GM12878 (cell line): ENCODE data around the gene GOLPH3.

ENCODE experiments used
- BHLHE40 ChIP-seq, 2 experiments: fragments of 450-650 bp in 1 of 2; IDR thresholded peaks; 2 replicates each; pipeline ENCODE4 v1.6.1; 2011 to 2017; ENCODE audit warnings: low read depth in 2 of 2, borderline replicate concordance in 1 of 2, improper control_type of control experiment in 1 of 2, low read length in 1 of 2, mild to moderate bottlenecking in 1 of 2
- BRCA1 ChIP-seq: IDR thresholded peaks from 2 replicates; pipeline ENCODE4 v1.6.1; 2011; ENCODE audit warnings: low read depth, low read length, improper control_type of control experiment
- CBX3 ChIP-seq: fragments of 200-600 bp; sonication (generic); IDR thresholded peaks from 2 replicates; pipeline ENCODE4 v1.6.1; 2016; ENCODE audit warnings: low read depth, borderline replicate concordance
- EGR1 ChIP-seq, 2 experiments: IDR thresholded peaks; 1 replicate in 1 of 2; 2 replicates in 1 of 2; pipeline ENCODE4 v1.6.1; 2011 to 2012; ENCODE audit warnings: low read depth in 2 of 2, low read length in 2 of 2, borderline replicate concordance in 1 of 2, mild to moderate bottlenecking in 1 of 2, moderate library complexity in 1 of 2
- EP300 ChIP-seq, 2 experiments: fragments of 150-350 bp in 1 of 2; IDR thresholded peaks; 2 replicates each; pipeline ENCODE4 v1.6.1; 2011 to 2012; ENCODE audit warnings: low read depth in 2 of 2, low read length in 2 of 2, borderline replicate concordance in 1 of 2, improper control_type of control experiment in 1 of 2, inconsistent platforms in 1 of 2; ENCODE audit not compliant: control insufficient read depth in 1 of 2
- NFYB ChIP-seq: IDR thresholded peaks from 2 replicates; pipeline ENCODE4 v1.6.1; 2011; ENCODE audit warnings: low read depth, mild to moderate bottlenecking, low read length, improper control_type of control experiment, moderate library complexity; ENCODE audit not compliant: insufficient read depth
- NR2C2 ChIP-seq: IDR thresholded peaks from 2 replicates; pipeline ENCODE4 v1.6.1; 2011; ENCODE audit warnings: borderline replicate concordance, low read depth; ENCODE audit not compliant: control insufficient read depth, insufficient read length
- NRF1 ChIP-seq: conservative IDR thresholded peaks from 2 replicates; pipeline ENCODE4 v1.6.1; 2011; ENCODE audit warnings: mild to moderate bottlenecking, low read depth, low read length, improper control_type of control experiment
- POLR2AphosphoS2 ChIP-seq: IDR thresholded peaks from 2 replicates; pipeline ENCODE4 v1.6.1; 2011; ENCODE audit warnings: low read depth, mild to moderate bottlenecking, low read length, improper control_type of control experiment, moderate library complexity
- TAF1 ChIP-seq: IDR thresholded peaks from 2 replicates; pipeline ENCODE4 v1.6.1; 2011; ENCODE audit warnings: mild to moderate bottlenecking, low read depth, low read length, borderline replicate concordance
- TF ChIP-seq, protein P1 (sequence below): IDR thresholded peaks from 2 replicates; pipeline ENCODE4 v1.6.1; 2012; ENCODE audit warnings: mild to moderate bottlenecking, low read depth, low read length

DNA sequence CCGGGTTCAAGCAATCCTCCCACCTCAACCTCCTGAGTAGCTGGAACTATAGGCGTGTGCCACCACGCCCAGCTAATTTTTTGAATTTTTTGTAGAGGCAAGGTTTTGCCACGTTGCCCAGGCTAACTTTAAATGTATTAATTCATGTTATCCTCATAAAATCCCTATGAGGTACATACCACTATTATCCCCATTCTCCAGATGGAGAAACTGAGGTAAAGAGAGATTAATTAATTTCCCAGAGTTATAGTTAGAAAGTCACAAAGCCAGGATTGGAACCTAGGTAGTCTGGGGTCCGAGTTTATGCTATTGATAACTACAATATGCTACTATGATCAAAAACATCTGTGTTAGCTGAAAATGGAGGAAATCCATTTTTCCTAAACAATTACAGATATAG, 31.9 kb upstream of the GOLPH3 start:
- TF ChIP-seq BHLHE40 (IDR thresholded peaks at IDR 0.05; ENCODE audit: borderline replicate concordance in 1 of 2, low read depth in 2 of 2, low read length in 1 of 2) = no peak
- TF ChIP-seq CBX3 = no peak
- TF ChIP-seq EP300 (IDR thresholded peaks at IDR 0.05; ENCODE audit: borderline replicate concordance in 1 of 2, control insufficient read depth in 1 of 2, low read depth in 2 of 2, low read length in 2 of 2) = no peak
- TF ChIP-seq NR2C2 = no peak
- TF ChIP-seq NFYB = no peak
- no peak for TF ChIP-seq POLR2AphosphoS2
- TF ChIP-seq NRF1 = no peak
- no peak for TF ChIP-seq TAF1
- TF ChIP-seq EGR1 (IDR thresholded peaks at IDR 0.05; ENCODE audit: borderline replicate concordance in 1 of 2, low read depth in 2 of 2, low read length in 2 of 2) = no peak
- TF ChIP-seq, protein P1, sequence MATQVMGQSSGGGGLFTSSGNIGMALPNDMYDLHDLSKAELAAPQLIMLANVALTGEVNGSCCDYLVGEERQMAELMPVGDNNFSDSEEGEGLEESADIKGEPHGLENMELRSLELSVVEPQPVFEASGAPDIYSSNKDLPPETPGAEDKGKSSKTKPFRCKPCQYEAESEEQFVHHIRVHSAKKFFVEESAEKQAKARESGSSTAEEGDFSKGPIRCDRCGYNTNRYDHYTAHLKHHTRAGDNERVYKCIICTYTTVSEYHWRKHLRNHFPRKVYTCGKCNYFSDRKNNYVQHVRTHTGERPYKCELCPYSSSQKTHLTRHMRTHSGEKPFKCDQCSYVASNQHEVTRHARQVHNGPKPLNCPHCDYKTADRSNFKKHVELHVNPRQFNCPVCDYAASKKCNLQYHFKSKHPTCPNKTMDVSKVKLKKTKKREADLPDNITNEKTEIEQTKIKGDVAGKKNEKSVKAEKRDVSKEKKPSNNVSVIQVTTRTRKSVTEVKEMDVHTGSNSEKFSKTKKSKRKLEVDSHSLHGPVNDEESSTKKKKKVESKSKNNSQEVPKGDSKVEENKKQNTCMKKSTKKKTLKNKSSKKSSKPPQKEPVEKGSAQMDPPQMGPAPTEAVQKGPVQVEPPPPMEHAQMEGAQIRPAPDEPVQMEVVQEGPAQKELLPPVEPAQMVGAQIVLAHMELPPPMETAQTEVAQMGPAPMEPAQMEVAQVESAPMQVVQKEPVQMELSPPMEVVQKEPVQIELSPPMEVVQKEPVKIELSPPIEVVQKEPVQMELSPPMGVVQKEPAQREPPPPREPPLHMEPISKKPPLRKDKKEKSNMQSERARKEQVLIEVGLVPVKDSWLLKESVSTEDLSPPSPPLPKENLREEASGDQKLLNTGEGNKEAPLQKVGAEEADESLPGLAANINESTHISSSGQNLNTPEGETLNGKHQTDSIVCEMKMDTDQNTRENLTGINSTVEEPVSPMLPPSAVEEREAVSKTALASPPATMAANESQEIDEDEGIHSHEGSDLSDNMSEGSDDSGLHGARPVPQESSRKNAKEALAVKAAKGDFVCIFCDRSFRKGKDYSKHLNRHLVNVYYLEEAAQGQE = no peak
- no peak for TF ChIP-seq BRCA1
